ENCODE measurements around the gene INPP4B.

- TF ChIP-seq POLR2A (IDR thresholded peaks at IDR 0.05; ENCODE audit: extremely low read depth, insufficient read length) (no peak), CTCF (IDR thresholded peaks at IDR 0.05; ENCODE audit: low read depth, low read length) (no peak), MAX (IDR thresholded peaks at IDR 0.05; ENCODE audit: low read depth, low read length) (no peak)
These were observed 148.8 kb downstream of the INPP4B start for GRCh38 chr4:142697320-142697719.

Data from NB4 (cell line).